SK-N-SH (cell line): ENCODE data around the gene FNDC3B. TPM values are rescaled to one million over a fixed set of nuclear protein-coding genes. Genes with fewer than 3 reads are reported as not detected.
A peak's percentile ranks its signal among the peaks of the same experiment; 100 is the strongest.

Experiments
- CTCF ChIA-PET: fragments of 300-600, 350-600 bp; formaldehyde crosslinking; extraction: SDS; loops from one replicate; lab custom pipeline; 2021; lab: Yijun Ruan, JAX
- POLR2A ChIA-PET: fragments of 350-600 bp; sonication (Branson Sonifier 250); formaldehyde crosslinking; extraction: SDS; loops from one replicate; lab custom pipeline; 2020; ENCODE audit warnings: antibody characterized with exemption, inconsistent platforms; lab: Yijun Ruan, JAX
- DNase-seq: peaks from one replicate; pipeline ENCODE4 v3.0.0; 2012
- H2AFZ ChIP-seq: fragments of 200-600 bp; sonication (generic); 2 replicates; pipeline ENCODE4 v1.8.1; 2016; ENCODE audit warnings: antibody characterized with exemption, mild to moderate bottlenecking, low read depth
- H3F3A ChIP-seq: fragments of 200-600 bp; sonication (generic); replicated peaks from 2 replicates; pipeline ENCODE3; 2016; ENCODE audit warnings: antibody characterized with exemption, mild to moderate bottlenecking; ENCODE audit not compliant: insufficient read depth
- H3K27ac ChIP-seq, 2 experiments: fragments of 200-500 bp in 1 of 2; fragments of 200-600 bp in 1 of 2; sonication (Bioruptor generic) in 1 of 2; sonication (generic), shearing (Covaris generic) in 1 of 2; 2 replicates each; pipeline versions ENCODE4 v1.5.1 to v1.6.1; 2014 to 2016; ENCODE audit warnings: low read depth in 2 of 2, inconsistent platforms in 1 of 2, low read length in 1 of 2, mild to moderate bottlenecking in 1 of 2, mixed read lengths in 1 of 2
- H3K27me3 ChIP-seq: fragments of 200-600 bp; sonication (generic), shearing (Covaris generic); 2 replicates; pipeline ENCODE4 v1.6.1; 2016; ENCODE audit warnings: mixed run types; ENCODE audit not compliant: insufficient read depth
- H3K36me3 ChIP-seq, 2 experiments: fragments of 200-500 bp in 1 of 2; fragments of 200-600 bp in 1 of 2; sonication (Bioruptor generic) in 1 of 2; sonication (generic) in 1 of 2; replicated peaks in 1 of 2; 2 replicates each; pipeline versions ENCODE3 to v1.5.1; 2014 to 2016; ENCODE audit warnings: low read length in 1 of 2, mild to moderate bottlenecking in 1 of 2; ENCODE audit not compliant: insufficient read depth in 2 of 2, control insufficient read depth in 1 of 2
- H3K4me1 ChIP-seq, 2 experiments: fragments of 200-500 bp in 1 of 2; fragments of 200-600 bp in 1 of 2; sonication (Bioruptor generic) in 1 of 2; sonication (generic), shearing (Covaris generic) in 1 of 2; 2 replicates each; pipeline versions ENCODE4 v1.5.1 to v1.6.1; 2014 to 2016; ENCODE audit warnings: low read depth in 1 of 2, low read length in 1 of 2, mixed run types in 1 of 2; ENCODE audit not compliant: insufficient read depth in 2 of 2, control insufficient read depth in 1 of 2
- H3K4me2 ChIP-seq: fragments of 200-600 bp; sonication (generic), shearing (Covaris generic); 2 replicates; pipeline ENCODE4 v1.6.1; 2017; ENCODE audit warnings: mixed run types
- H3K4me3 ChIP-seq, 2 experiments: fragments of 200-500 bp in 1 of 2; fragments of 200-600 bp in 1 of 2; sonication (Bioruptor generic) in 1 of 2; sonication (generic), shearing (Covaris generic) in 1 of 2; 2 replicates each; pipeline versions ENCODE4 v1.5.1 to v1.8.1; 2014 to 2016; ENCODE audit warnings: low read depth in 2 of 2, inconsistent platforms in 1 of 2, low read length in 1 of 2, mild to moderate bottlenecking in 1 of 2, mixed read lengths in 1 of 2, moderate library complexity in 1 of 2
- H3K79me2 ChIP-seq: fragments of 200-600 bp; sonication (generic); 2 replicates; pipeline ENCODE4 v1.8.1; 2017; ENCODE audit warnings: mild to moderate bottlenecking; ENCODE audit not compliant: insufficient read depth
- H3K9ac ChIP-seq: fragments of 200-600 bp; sonication (generic); 2 replicates; pipeline ENCODE4 v1.6.1; 2017; ENCODE audit warnings: mixed run types
- H3K9me2 ChIP-seq: fragments of 200-600 bp; sonication (generic); 2 replicates; pipeline ENCODE4 v1.6.1; 2017; ENCODE audit warnings: mixed run types
- H3K9me3 ChIP-seq: fragments of 200-600 bp; sonication (generic); 2 replicates; pipeline ENCODE4 v1.6.1; 2017; ENCODE audit warnings: mixed run types, mild to moderate bottlenecking, moderate library complexity
- H4K20me1 ChIP-seq: fragments of 200-600 bp; sonication (generic); 2 replicates; pipeline ENCODE4 v1.6.1; 2017; ENCODE audit warnings: mild to moderate bottlenecking, mixed run types; ENCODE audit not compliant: insufficient read depth
- CTCF ChIP-seq: fragments of 200-600 bp; sonication (generic); IDR thresholded peaks from 2 replicates; pipeline ENCODE4 v1.6.1; 2017; ENCODE audit warnings: antibody characterized with exemption, mild to moderate bottlenecking, moderate library complexity
- GATA2 ChIP-seq: sonication (generic); formaldehyde crosslinking; IDR thresholded peaks from 2 replicates; pipeline ENCODE4 v1.5.0; 2020; ENCODE audit warnings: mild to moderate bottlenecking, missing genetic modification reagents
- JUND ChIP-seq: IDR thresholded peaks from 2 replicates; pipeline ENCODE4 v1.4.0; 2012
- NFIC ChIP-seq: IDR thresholded peaks from 2 replicates; pipeline ENCODE4 v1.4.0; 2012; ENCODE audit warnings: borderline replicate concordance
- RCOR1 ChIP-seq: fragments of 150-350 bp; IDR thresholded peaks from 2 replicates; pipeline ENCODE4 v1.6.1; 2017; ENCODE audit warnings: antibody characterized with exemption, low read length
- REST ChIP-seq: IDR thresholded peaks from 2 replicates; pipeline ENCODE4 v1.6.1; 2012; ENCODE audit warnings: mild to moderate bottlenecking, low read depth, low read length, moderate library complexity
- RXRA ChIP-seq: IDR thresholded peaks from 2 replicates; pipeline ENCODE4 v1.4.0; 2012; ENCODE audit warnings: low read depth, mild to moderate bottlenecking, borderline replicate concordance
- SIN3A ChIP-seq: IDR thresholded peaks from 2 replicates; pipeline ENCODE4 v1.6.1; 2012; ENCODE audit warnings: low read depth, mild to moderate bottlenecking, low read length, moderate library complexity, borderline replicate concordance
- SMC3 ChIP-seq: IDR thresholded peaks from 2 replicates; pipeline ENCODE4 v1.6.1; 2012; ENCODE audit warnings: low read depth, low read length, improper control_type of control experiment
- TEAD4 ChIP-seq: IDR thresholded peaks from 2 replicates; pipeline ENCODE4 v1.4.0; 2012; ENCODE audit warnings: mild to moderate bottlenecking, borderline replicate concordance; ENCODE audit not compliant: insufficient read depth
- USF2 ChIP-seq: fragments of 150-350 bp; IDR thresholded peaks from 2 replicates; pipeline ENCODE4 v1.6.1; 2017; ENCODE audit warnings: antibody characterized with exemption, low read length, low read depth, borderline replicate concordance
- ZBTB33 ChIP-seq: IDR thresholded peaks from 2 replicates; pipeline ENCODE4 v1.4.0; 2012; ENCODE audit warnings: low read depth, borderline replicate concordance
- WGBS: methylation state at CpG from one replicate; pipeline ENCODE4 v1.1.6; 2017; ENCODE audit warnings: low lambda C conversion rate; 5-methylcytosine and 5-hydroxymethylcytosine counted together
- polyA plus RNA-seq, 3 experiments: library from polyadenylated mRNA; depleted of rRNA; stranded (reverse); fragments of >200 nt; gene quantifications; 2 replicates each; pipeline ENCODE4 v1.2.3, GENCODE V29; 2012

The FNDC3B gene
- polyA plus RNA-seq, 1 of the 3 experiments (the other 2 are of a cell fraction), result 10.4 TPM

GRCh38 chr3:172061724-172062184, 22.4 kb downstream of the FNDC3B start:
- WGBS, result 64% methylated on average over 4 of the region's 4 CpGs
- H2AFZ ChIP-seq, result no peak overlapping the region
- H3K4me3 ChIP-seq, result no peak overlapping the region
- peaks cover 27 to 32% of the 10 kb centered on the region in 2 experiments; a peak in 3 of 4 replicates for H3K4me1 ChIP-seq
- peaks cover 5 to 39% of the 10 kb centered on the region in 2 experiments for H3K36me3 ChIP-seq
- TF ChIP-seq REST (no peak), JUND (no peak), RXRA (no peak), SIN3A (no peak), USF2 (no peak), TEAD4 (no peak), ZBTB33 (no peak), RCOR1 (no peak), GATA2 (CRISPR knock-in tag) (no peak), CTCF (no peak), SMC3 (no peak), NFIC (no peak)
- TF ChIP-seq, all 33 proteins: peak for 0
- Histone ChIP-seq H3K9me2 (no peaks in the 10 kb centered on the region), H3F3A (peaks cover 8% of the 10 kb centered on the region), H3K4me2 (no peak overlapping the region), H3K9me3 (no peaks in the 10 kb centered on the region), H3K9ac (no peak overlapping the region), H4K20me1 (peaks cover 96% of the 10 kb centered on the region), H3K27ac (peak overlapping the region in 1 of 2 experiments; percentile 24; a peak in 1 of 4 replicates), H3K27me3 (no peaks in the 10 kb centered on the region), H3K79me2 (peaks cover 100% of the 10 kb centered on the region)
- CTCF ChIA-PET, result no interaction called here
- POLR2A ChIA-PET, result no interaction called here
- no peak for DNase-seq
